Ovary (tissue), 3 donors: ENCODE data around the gene DKKL1.

ENCODE experiments used
- EP300 ChIP-seq: sonication (generic); formaldehyde crosslinking; IDR thresholded peaks from one replicate; pipeline ENCODE4 v1.6.1; 2017; ENCODE audit warnings: antibody characterized with exemption
- POLR2A ChIP-seq: fragments of 450-650 bp; IDR thresholded peaks from one replicate; pipeline ENCODE4 v1.6.1; 2017; ENCODE audit warnings: antibody characterized with exemption, mild to moderate bottlenecking, moderate library complexity
- TF ChIP-seq, protein P1 (sequence below), 3 donors: fragments of 450-650 bp in 2 of 3; fragments of 200-600 bp in 1 of 3; IDR thresholded peaks; one replicate each; pipeline versions ENCODE4 v1.5.1 to v1.8.0; 2016 to 2022; ENCODE audit warnings: antibody characterized with exemption in 3 of 3, mild to moderate bottlenecking in 1 of 3
- donor health status: DM: no; HTN: no; CAD: no.

DNA sequence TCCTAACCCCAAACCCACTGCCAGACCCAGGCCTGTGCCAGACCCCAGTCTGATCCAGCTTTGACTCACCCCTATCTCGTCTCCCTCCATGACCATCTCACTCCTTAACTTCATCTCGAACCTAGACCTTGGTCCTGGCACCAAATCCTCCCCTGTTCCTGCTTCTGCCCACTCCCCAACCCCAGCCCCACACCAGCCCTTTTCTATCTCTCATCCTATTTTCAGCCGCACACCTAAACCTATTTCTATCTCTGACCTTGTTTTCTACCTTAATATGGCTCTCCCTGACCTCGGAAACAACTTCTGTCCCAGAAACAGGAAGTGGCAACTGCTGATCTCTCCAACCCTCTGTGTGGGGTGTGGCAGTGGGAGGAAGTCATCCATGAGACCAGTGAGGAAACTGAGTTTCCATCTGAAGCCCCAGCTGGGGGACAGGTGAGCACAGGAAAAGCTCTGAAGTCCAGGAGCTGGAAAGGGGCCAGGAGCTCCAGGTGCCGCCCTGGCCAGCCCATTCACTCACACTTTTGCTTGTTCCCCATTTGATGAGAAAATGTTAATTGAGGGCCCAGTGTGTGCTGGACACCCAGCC is 45.9 kb downstream of the DKKL1 start:
- TF ChIP-seq, protein P1, sequence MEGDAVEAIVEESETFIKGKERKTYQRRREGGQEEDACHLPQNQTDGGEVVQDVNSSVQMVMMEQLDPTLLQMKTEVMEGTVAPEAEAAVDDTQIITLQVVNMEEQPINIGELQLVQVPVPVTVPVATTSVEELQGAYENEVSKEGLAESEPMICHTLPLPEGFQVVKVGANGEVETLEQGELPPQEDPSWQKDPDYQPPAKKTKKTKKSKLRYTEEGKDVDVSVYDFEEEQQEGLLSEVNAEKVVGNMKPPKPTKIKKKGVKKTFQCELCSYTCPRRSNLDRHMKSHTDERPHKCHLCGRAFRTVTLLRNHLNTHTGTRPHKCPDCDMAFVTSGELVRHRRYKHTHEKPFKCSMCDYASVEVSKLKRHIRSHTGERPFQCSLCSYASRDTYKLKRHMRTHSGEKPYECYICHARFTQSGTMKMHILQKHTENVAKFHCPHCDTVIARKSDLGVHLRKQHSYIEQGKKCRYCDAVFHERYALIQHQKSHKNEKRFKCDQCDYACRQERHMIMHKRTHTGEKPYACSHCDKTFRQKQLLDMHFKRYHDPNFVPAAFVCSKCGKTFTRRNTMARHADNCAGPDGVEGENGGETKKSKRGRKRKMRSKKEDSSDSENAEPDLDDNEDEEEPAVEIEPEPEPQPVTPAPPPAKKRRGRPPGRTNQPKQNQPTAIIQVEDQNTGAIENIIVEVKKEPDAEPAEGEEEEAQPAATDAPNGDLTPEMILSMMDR (IDR thresholded peaks at IDR 0.05) = no peak
- TF ChIP-seq POLR2A = no peak
- TF ChIP-seq EP300 = no peak
